Esophagus squamous epithelium (tissue), 4 donors: Measurements from ENCODE around the gene CPLANE1.

Experiments
- CTCF ChIP-seq, 6 experiments: fragments of 450-650 bp in 4 of 6; fragments of 200-600 bp in 2 of 6; sonication (generic) in 2 of 6; IDR thresholded peaks; one replicate each; pipeline ENCODE4 v1.5.1; 2016 to 2019; ENCODE audit warnings: antibody characterized with exemption in 6 of 6, mild to moderate bottlenecking in 4 of 6, moderate library complexity in 4 of 6
- POLR2A ChIP-seq, 4 donors: fragments of 450-650 bp; IDR thresholded peaks; one replicate each; pipeline ENCODE4 v1.6.1; 2017; ENCODE audit warnings: antibody characterized with exemption in 4 of 4, mild to moderate bottlenecking in 4 of 4, moderate library complexity in 3 of 4

GRCh38 chr5:37056762-37057161 lies 192.4 kb downstream of the CPLANE1 start:
- TF ChIP-seq CTCF (IDR thresholded peaks at IDR 0.05) (no peak), POLR2A (IDR thresholded peaks at IDR 0.05) (no peak)
